GM18507 (cell line): ENCODE results near the gene BIVM.

Experiments used
- DNase-seq: peaks from one replicate; pipeline ENCODE4 v3.0.0; 2011; ENCODE audit warnings: low read depth; ENCODE audit not compliant: insufficient read length; ENCODE audit errors: extremely low spot score
- FAIRE-seq: peaks from 2 replicates; lab custom pipeline; 2011; peaks lifted over from hg19 to GRCh38; lab: Jason Lieb, UNC

BIVM gene

GRCh38 chr13:102825921-102826706 is 27.2 kb downstream of the BIVM start:
- FAIRE-seq (no peak), DNase-seq (no peak)

- DNase-seq, result no peak
- no peak for FAIRE-seq
Measured at GRCh38 chr13:102830646-102831045, 31.7 kb downstream of the BIVM start.

- DNase-seq (no peak), FAIRE-seq (no peak)
Measured at GRCh38 chr13:102836471-102836870, 37.6 kb downstream of the BIVM start.

- FAIRE-seq (no peak), DNase-seq (no peak)
Measured at GRCh38 chr13:102838273-102838672, 39.4 kb downstream of the BIVM start.

- DNase-seq (no peak), FAIRE-seq (no peak)
Measured at GRCh38 chr13:102838982-102839381, 40.1 kb downstream of the BIVM start.

GRCh38 chr13:102839462-102839861 is 40.5 kb downstream of the BIVM start:
- DNase-seq (no peak), FAIRE-seq (no peak)

- no peak for FAIRE-seq
Measured at GRCh38 chr13:102845289-102845629, 46.3 kb downstream of the BIVM start.

GRCh38 chr13:102845630-102846260 is 46.8 kb downstream of the BIVM start, which contains the start of gene ERCC5:
TSS of gene ERCC5 (plus strand) at chr13:102846032. CDS start at chr13:102846267, 235 bp downstream.
- peak; percentile 45 for DNase-seq
- FAIRE-seq, result peak; percentile 99

More at GRCh38 chr13:102845289-102845629, 46.3 kb downstream of the BIVM start:
- no peak for DNase-seq

- DNase-seq, result no peak
- FAIRE-seq, result peak; percentile 84
Measured at GRCh38 chr13:102846261-102847015, 47.5 kb downstream of the BIVM start.

GRCh38 chr13:102847272-102848234 is 48.6 kb downstream of the BIVM start:
- DNase-seq, result no peak
- peak; percentile 68 for FAIRE-seq

- FAIRE-seq (no peak), DNase-seq (no peak)
Measured at GRCh38 chr13:102848956-102849355, 50.0 kb downstream of the BIVM start.

GRCh38 chr13:102852556-102852955 is 53.6 kb downstream of the BIVM start:
- no peak for FAIRE-seq

GRCh38 chr13:102854675-102855074 is 55.8 kb downstream of the BIVM start:
- no peak for FAIRE-seq
- DNase-seq, result no peak

More at GRCh38 chr13:102852556-102852955, 53.6 kb downstream of the BIVM start:
- DNase-seq, result no peak

- FAIRE-seq, result no peak
Measured at GRCh38 chr13:102856557-102856956, 57.6 kb downstream of the BIVM start.

GRCh38 chr13:102862624-102863210 is 63.8 kb downstream of the BIVM start:
- no peak for FAIRE-seq
- no peak for DNase-seq

More at GRCh38 chr13:102856557-102856956, 57.6 kb downstream of the BIVM start:
- no peak for DNase-seq

- no peak for DNase-seq
- FAIRE-seq, result no peak
Measured at GRCh38 chr13:102863590-102863989, 64.7 kb downstream of the BIVM start.

GRCh38 chr13:102868366-102868936 is 69.5 kb downstream of the BIVM start:
- no peak for FAIRE-seq
- no peak for DNase-seq

GRCh38 chr13:102869948-102870676 is 71.2 kb downstream of the BIVM start:
- DNase-seq (no peak), FAIRE-seq (no peak)
